ENCODE measurements around the gene DIS3L2. TPM values are rescaled to one million over a fixed set of nuclear protein-coding genes. Genes with fewer than 3 reads are reported as not detected.
A peak's percentile ranks its signal among the peaks of the same experiment; 100 is the strongest.

Gene DIS3L2
- total RNA-seq, 1 donor, result 30.7 TPM

GRCh38 chr2:232023426-232023825 is 61.9 kb downstream of the DIS3L2 start:
- H3K4me3 ChIP-seq (ENCODE audit: low read depth, low read length), result no peak overlapping the region
- no peak for DNase-seq (ENCODE audit: low read depth)
- no peak for TF ChIP-seq CTCF (IDR thresholded peaks at IDR 0.05; ENCODE audit: insufficient read depth, low read depth, low read length)

- H3K4me3 ChIP-seq (ENCODE audit: low read depth, low read length), result no peak overlapping the region
- no peak for DNase-seq (ENCODE audit: low read depth)
- no peak for TF ChIP-seq CTCF (IDR thresholded peaks at IDR 0.05; ENCODE audit: insufficient read depth, low read depth, low read length)
Measured at GRCh38 chr2:232024457-232024856, 62.9 kb downstream of the DIS3L2 start.

- no peak for DNase-seq (ENCODE audit: low read depth)
- H3K4me3 ChIP-seq (ENCODE audit: low read depth, low read length), result no peak overlapping the region
- no peak for TF ChIP-seq CTCF (IDR thresholded peaks at IDR 0.05; ENCODE audit: insufficient read depth, low read depth, low read length)
Measured at GRCh38 chr2:232026910-232027309, 65.4 kb downstream of the DIS3L2 start.

GRCh38 chr2:232027530-232027929 is 66.0 kb downstream of the DIS3L2 start:
- TF ChIP-seq CTCF (IDR thresholded peaks at IDR 0.05; ENCODE audit: insufficient read depth, low read depth, low read length), result no peak
- no peak for DNase-seq (ENCODE audit: low read depth)
- H3K4me3 ChIP-seq (ENCODE audit: low read depth, low read length), result no peak overlapping the region

GRCh38 chr2:232028071-232028470 is 66.6 kb downstream of the DIS3L2 start:
- DNase-seq (ENCODE audit: low read depth), result no peak
- no peak for TF ChIP-seq CTCF (IDR thresholded peaks at IDR 0.05; ENCODE audit: insufficient read depth, low read depth, low read length)
- H3K4me3 ChIP-seq (ENCODE audit: low read depth, low read length), result no peak overlapping the region

- no peak overlapping the region for H3K4me3 ChIP-seq (ENCODE audit: low read depth, low read length)
- DNase-seq (ENCODE audit: low read depth), result peak; percentile 55
- no peak for TF ChIP-seq CTCF (IDR thresholded peaks at IDR 0.05; ENCODE audit: insufficient read depth, low read depth, low read length)
Measured at GRCh38 chr2:232028631-232029030, 67.1 kb downstream of the DIS3L2 start.

GRCh38 chr2:232029346-232029745 is 67.8 kb downstream of the DIS3L2 start:
- DNase-seq (ENCODE audit: low read depth), result no peak
- no peak for TF ChIP-seq CTCF (IDR thresholded peaks at IDR 0.05; ENCODE audit: insufficient read depth, low read depth, low read length)
- no peak overlapping the region for H3K4me3 ChIP-seq (ENCODE audit: low read depth, low read length)

Measured in fibroblast of villous mesenchyme (primary cell).